T-cell (primary cell): Measurements from ENCODE around the gene PIGZ. TPM values are rescaled to one million over a fixed set of nuclear protein-coding genes. Genes with fewer than 3 reads are reported as not detected.

ENCODE experiments used
- ATAC-seq, 4 experiments: fragments of 200-7000 bp in 3 of 4; fragments of 150-1000 bp in 1 of 4; cut with Tn5 transposase; replicated peaks in 1 of 4; 1 replicate in 3 of 4; 2 replicates in 1 of 4; pipeline ENCODE4 v1.10.0; 2021; ENCODE audit warnings: moderate library complexity in 3 of 4, mild to moderate bottlenecking in 2 of 4, moderate number of reproducible peaks in 1 of 4
- CTCF ChIA-PET, 2 donors: fragments of 300-600 bp; sonication (Branson Sonifier 250); formaldehyde crosslinking; loops; one replicate each; lab custom pipeline; 2022; ENCODE audit warnings: antibody characterized with exemption in 2 of 2; lab: Charles Lee
- POLR2A ChIA-PET, 2 donors: fragments of 300-600 bp; sonication (Branson Sonifier 250); formaldehyde crosslinking; loops; one replicate each; lab custom pipeline; 2022; ENCODE audit warnings: antibody characterized with exemption in 2 of 2; lab: Charles Lee
- DNase-seq, 35 experiments: peaks; one replicate each; pipeline versions ENCODE4 v3.0.0 to v3.0.0-alpha.2; 2013 to 2023
- H3K27ac ChIP-seq: one replicate; pipeline ENCODE4 v1.5.1; 2013; ENCODE audit warnings: low read length
- H3K27me3 ChIP-seq, 2 experiments: replicated peaks in 1 of 2; 1 replicate in 1 of 2; 2 replicates in 1 of 2; pipeline versions ENCODE4 v1.6.1 to v1.7.0; 2013; ENCODE audit warnings: low read length in 1 of 2, mixed read lengths in 1 of 2; ENCODE audit not compliant: control insufficient read depth in 2 of 2, insufficient read depth in 2 of 2; ENCODE audit errors: extremely low read depth in 1 of 2
- H3K36me3 ChIP-seq, 2 donors: 1 replicate in 1 of 2; 2 replicates in 1 of 2; pipeline versions ENCODE4 v1.6.1 to v1.7.0; 2013; ENCODE audit warnings: low read length in 1 of 2; ENCODE audit not compliant: control insufficient read depth in 2 of 2, insufficient read depth in 1 of 2; ENCODE audit errors: extremely low read depth in 1 of 2
- H3K4me1 ChIP-seq, 2 experiments: 1 replicate in 1 of 2; 2 replicates in 1 of 2; pipeline versions ENCODE4 v1.6.1 to v1.7.0; 2013; ENCODE audit warnings: low read length in 2 of 2, mixed read lengths in 1 of 2; ENCODE audit not compliant: insufficient read depth in 2 of 2, control insufficient read depth in 1 of 2; ENCODE audit errors: extremely low read depth in 1 of 2
- H3K4me3 ChIP-seq, 2 donors: 1 replicate in 1 of 2; 2 replicates in 1 of 2; pipeline versions ENCODE4 v1.5.1 to v1.7.0; 2013; ENCODE audit warnings: mild to moderate bottlenecking in 2 of 2, low read length in 1 of 2, moderate library complexity in 1 of 2; ENCODE audit not compliant: control insufficient read depth in 1 of 2; ENCODE audit errors: extremely low read depth in 1 of 2
- H3K9me3 ChIP-seq: 2 replicates; pipeline ENCODE4 v1.7.0; 2013
- H3K27ac Mint-ChIP-seq, 2 donors: one replicate each; pipeline ENCODE4 v1.8.0; 2020 to 2021; ENCODE audit warnings: mild to moderate bottlenecking in 2 of 2, mixed read lengths in 2 of 2
- H3K27me3 Mint-ChIP-seq, 2 donors: one replicate each; pipeline ENCODE4 v1.8.0; 2021 to 2022; ENCODE audit warnings: mixed read lengths in 2 of 2
- H3K36me3 Mint-ChIP-seq: one replicate; pipeline ENCODE4 v1.8.0; 2021; ENCODE audit warnings: mixed read lengths
- H3K4me1 Mint-ChIP-seq, 3 donors: one replicate each; pipeline ENCODE4 v1.8.0; 2020 to 2022; ENCODE audit warnings: mixed read lengths in 3 of 3, mild to moderate bottlenecking in 1 of 3
- H3K4me3 Mint-ChIP-seq, 3 donors: one replicate each; pipeline ENCODE4 v1.8.0; 2020 to 2022; ENCODE audit warnings: mild to moderate bottlenecking in 3 of 3, mixed read lengths in 3 of 3, moderate library complexity in 3 of 3
- H3K9me3 Mint-ChIP-seq, 3 donors: one replicate each; pipeline ENCODE4 v1.8.0; 2020 to 2022; ENCODE audit warnings: mixed read lengths in 3 of 3
- WGBS: methylation state at CpG from one replicate; pipeline ENCODE4 v1.1.5; 2013; ENCODE audit warnings: missing lambda C conversion rate; ENCODE audit not compliant: insufficient coverage; 5-methylcytosine and 5-hydroxymethylcytosine counted together
- total RNA-seq, 35 experiments: library from RNA in 6 of 35; stranded (reverse) in 6 of 35; fragments of 120-200 nt in 1 of 35; gene quantifications; one replicate each; pipeline versions ENCODE4 v1.2.1 to v1.2.4 and lab custom pipeline; 2013 to 2026

Gene PIGZ
- total RNA-seq, 5 donors from 2014 or later (not counting 1 experiment from before 2014, with no cell fraction given) = 0.28 to 1.3 (median 1.1) TPM

GRCh38 chr3:196942915-196943277 lies 25.7 kb downstream of the PIGZ start:
- peak overlapping the region; percentile 80 to 91 for H3K27ac Mint-ChIP-seq
- Histone ChIP-seq H3K4me1 (peaks cover 8 to 28% of the 10 kb centered on the region in 2 experiments), H3K4me3 (peak overlapping the region; percentile 80 to 92), H3K27ac (peak overlapping the region; percentile 77), H3K27me3 (no peaks in the 10 kb centered on the region), H3K9me3 (no peaks in the 10 kb centered on the region), H3K36me3 (peaks cover 0 to 14% of the 10 kb centered on the region in 2 donors)
- POLR2A ChIA-PET = interaction anchor here in 1 of 2 donors (0.5 to 1.6 kb wide), 3 partner anchors 75 to 762 kb away, joined by 4 to 7 read pairs (median 6); partner anchors contain the start of genes FBXO45, SENP5 and WDR53
- H3K27me3 Mint-ChIP-seq = peaks cover 0 to 2% of the 10 kb centered on the region in 2 donors
- WGBS = 0% methylated on average over 23 of the region's 25 CpGs
- peaks cover 44 to 49% (median 48%) of the 10 kb centered on the region in 3 donors for H3K4me1 Mint-ChIP-seq
- peak overlapping the region; percentile 96 to 100 (median 99) for H3K4me3 Mint-ChIP-seq
- ATAC-seq = no peak
- H3K9me3 Mint-ChIP-seq = no peaks in the 10 kb centered on the region
- peaks cover 10% of the 10 kb centered on the region for H3K36me3 Mint-ChIP-seq
- CTCF ChIA-PET = interaction anchor here in 1 of 2 donors (1.8 kb wide), 1 partner anchor 75 kb away, joined by 22 read pairs; the partner anchor contains the start of gene SENP5
- peak in 4 of 35 experiments; percentile 11 to 35 (median 13) for DNase-seq

- peaks cover 8 to 28% of the 10 kb centered on the region in 2 experiments for H3K4me1 ChIP-seq
- WGBS = under 1% methylated on average over 77 of the region's 77 CpGs
- peak within 1 kb of the TSS; percentile 96 to 100 (median 99) for H3K4me3 Mint-ChIP-seq
- H3K27me3 Mint-ChIP-seq = peaks cover 0 to 2% of the 10 kb centered on the region in 2 donors
- H3K27ac Mint-ChIP-seq = peak within 1 kb of the TSS; percentile 96 to 97
- H3K27me3 ChIP-seq = no peaks in the 10 kb centered on the region
- H3K9me3 ChIP-seq = no peaks in the 10 kb centered on the region
- peaks cover 48 to 49% (median 49%) of the 10 kb centered on the region in 3 donors for H3K4me1 Mint-ChIP-seq
- peak; percentile 93 to 95 (median 94) for ATAC-seq
- H3K4me3 ChIP-seq = peak within 1 kb of the TSS; percentile 80 to 92
- CTCF ChIA-PET = interaction anchor here in 1 of 2 donors (1.8 kb wide), 1 partner anchor 75 kb away, joined by 22 read pairs; the partner anchor contains the start of gene SENP5
- peak; percentile 97 to 100 (median 99) for DNase-seq
- H3K9me3 Mint-ChIP-seq = no peaks in the 10 kb centered on the region
- H3K36me3 Mint-ChIP-seq = peaks cover 16% of the 10 kb centered on the region
- peaks cover 1 to 19% of the 10 kb centered on the region in 2 donors for H3K36me3 ChIP-seq
- POLR2A ChIA-PET = interaction anchor here in 1 of 2 donors (0.5 to 1.6 kb wide), 3 partner anchors 75 to 763 kb away, joined by 4 to 7 read pairs (median 6); partner anchors contain the start of genes FBXO45, SENP5 and WDR53
- H3K27ac ChIP-seq = peak within 1 kb of the TSS; percentile 92
Measured at GRCh38 chr3:196942226-196942914, 26.3 kb downstream of the PIGZ start, which contains the start of gene NCBP2. Gene NCBP2 (minus strand): TSS chr3:196942528. CDS start chr3:196942503, 25 bp downstream.

- H3K4me3 Mint-ChIP-seq = peak overlapping the region; percentile 96 to 100 (median 99)
- H3K36me3 Mint-ChIP-seq = peaks cover 22% of the 10 kb centered on the region
- Histone ChIP-seq H3K4me3 (peak overlapping the region; percentile 80 to 92), H3K27me3 (no peaks in the 10 kb centered on the region), H3K27ac (peak overlapping the region; percentile 92), H3K36me3 (peaks cover 4 to 25% of the 10 kb centered on the region in 2 donors), H3K9me3 (no peaks in the 10 kb centered on the region), H3K4me1 (peaks cover 8 to 28% of the 10 kb centered on the region in 2 experiments)
- H3K4me1 Mint-ChIP-seq = peaks cover 48 to 49% (median 49%) of the 10 kb centered on the region in 3 donors
- H3K27me3 Mint-ChIP-seq = peaks cover 0 to 2% of the 10 kb centered on the region in 2 donors
- POLR2A ChIA-PET = interaction anchor here in 1 of 2 donors (0.6 to 1.6 kb wide), 4 partner anchors 13 to 373 kb away, joined by 3 to 7 read pairs (median 4); partner anchors contain the start of genes FBXO45, SENP5 and WDR53
- WGBS = 0% methylated on average over 27 of the region's 31 CpGs
- CTCF ChIA-PET = interaction anchor here in 1 of 2 donors (0.6 to 1.8 kb wide), 3 partner anchors 49 to 74 kb away, joined by 3 to 22 read pairs (median 3); partner anchors contain the start of gene SENP5
- H3K9me3 Mint-ChIP-seq = no peaks in the 10 kb centered on the region
- peak overlapping the region; percentile 96 to 97 for H3K27ac Mint-ChIP-seq
- ATAC-seq (peak; percentile 42 to 56 (median 44)), DNase-seq (peak in 32 of 35 experiments; percentile 27 to 75 (median 50))
Measured at GRCh38 chr3:196941729-196942225, 26.9 kb downstream of the PIGZ start.

GRCh38 chr3:196938576-196938975 lies 30.1 kb downstream of the PIGZ start:
- Histone ChIP-seq H3K4me1 (peaks cover 5 to 25% of the 10 kb centered on the region in 2 experiments), H3K36me3 (peaks cover 4 to 57% of the 10 kb centered on the region in 2 donors), H3K9me3 (no peaks in the 10 kb centered on the region), H3K4me3 (no peak overlapping the region), H3K27ac (no peak overlapping the region), H3K27me3 (no peaks in the 10 kb centered on the region)
- DNase-seq = no peak
- peak overlapping the region in 1 of 2 donors; percentile 15 for H3K27ac Mint-ChIP-seq
- no peaks in the 10 kb centered on the region for H3K9me3 Mint-ChIP-seq
- H3K36me3 Mint-ChIP-seq = peaks cover 41% of the 10 kb centered on the region
- peaks cover 34 to 35% (median 35%) of the 10 kb centered on the region in 3 donors for H3K4me1 Mint-ChIP-seq
- ATAC-seq = no peak
- WGBS = 85% methylated on average over 2 of the region's 5 CpGs
- ChIA-PET POLR2A (no interaction called here), CTCF (interaction anchor here in 1 of 2 donors (0.7 kb wide), 1 partner anchor 68 kb away, joined by 5 read pairs; no protein-coding TSS in a partner anchor)
- no peak overlapping the region for H3K4me3 Mint-ChIP-seq
- H3K27me3 Mint-ChIP-seq = peaks cover 0 to 2% of the 10 kb centered on the region in 2 donors

GRCh38 chr3:196938124-196938523 lies 30.5 kb downstream of the PIGZ start:
- peaks cover 41% of the 10 kb centered on the region for H3K36me3 Mint-ChIP-seq
- DNase-seq (no peak), ATAC-seq (no peak)
- Histone ChIP-seq H3K9me3 (no peaks in the 10 kb centered on the region), H3K4me3 (no peak overlapping the region), H3K27ac (no peak overlapping the region), H3K4me1 (peaks cover under 1 to 21% of the 10 kb centered on the region in 2 experiments), H3K27me3 (no peaks in the 10 kb centered on the region), H3K36me3 (peaks cover 4 to 59% of the 10 kb centered on the region in 2 donors)
- peaks cover 29 to 30% (median 30%) of the 10 kb centered on the region in 3 donors for H3K4me1 Mint-ChIP-seq
- ChIA-PET CTCF (interaction anchor here in 1 of 2 donors (0.7 kb wide), 1 partner anchor 69 kb away, joined by 5 read pairs; no protein-coding TSS in a partner anchor), POLR2A (no interaction called here)
- no peak overlapping the region for H3K27ac Mint-ChIP-seq
- no peak overlapping the region for H3K4me3 Mint-ChIP-seq
- H3K9me3 Mint-ChIP-seq = no peaks in the 10 kb centered on the region
- WGBS = 100% methylated on average over 1 of the region's 2 CpGs
- peaks cover 0 to 2% of the 10 kb centered on the region in 2 donors for H3K27me3 Mint-ChIP-seq
